H1 (cell line): ENCODE data around the gene FAM9B. TPM values are rescaled to one million over a fixed set of nuclear protein-coding genes. Genes with fewer than 3 reads are reported as not detected.

ENCODE experiments used
- CTCF ChIA-PET: fragments of 300-600 bp; sonication (Branson Sonifier 250); formaldehyde crosslinking; loops from one replicate; lab custom pipeline; 2021; ENCODE audit not compliant: partially characterized antibody; lab: Charles Lee
- POLR2A ChIA-PET: fragments of 300-600 bp; sonication (Branson Sonifier 250); formaldehyde crosslinking; loops from one replicate; lab custom pipeline; 2021; ENCODE audit warnings: inconsistent platforms; ENCODE audit not compliant: partially characterized antibody; lab: Charles Lee
- DNase-seq, 2 experiments: peaks; one replicate each; pipeline versions ENCODE4 v3.0.0 to v3.0.0-alpha.2; 2010 to 2022; ENCODE audit warnings: low spot score in 2 of 2, low read depth in 1 of 2, mixed read lengths in 1 of 2
- FAIRE-seq: peaks from 2 replicates; lab custom pipeline; 2011; peaks lifted over from hg19 to GRCh38; lab: Jason Lieb, UNC
- H2AFZ ChIP-seq: 2 replicates; pipeline ENCODE4 v1.8.1; 2012; ENCODE audit warnings: low read length, inconsistent platforms
- H2AK5ac ChIP-seq: 2 replicates; pipeline ENCODE4 v1.6.1; 2013; ENCODE audit warnings: low read depth, low read length
- H2BK120ac ChIP-seq: replicated peaks from 2 replicates; pipeline ENCODE3; 2013; ENCODE audit warnings: low read depth, low read length, inconsistent platforms
- H2BK12ac ChIP-seq: 2 replicates; pipeline ENCODE4 v1.6.1; 2013; ENCODE audit warnings: low read depth, low read length
- H2BK15ac ChIP-seq: 2 replicates; pipeline ENCODE4 v1.6.1; 2013; ENCODE audit warnings: low read length
- H2BK20ac ChIP-seq: 2 replicates; pipeline ENCODE4 v1.6.1; 2013; ENCODE audit warnings: low read length
- H2BK5ac ChIP-seq: 2 replicates; pipeline ENCODE4 v1.6.1; 2013; ENCODE audit warnings: low read depth, low read length
- H3K14ac ChIP-seq: 2 replicates; pipeline ENCODE4 v1.6.1; 2013; ENCODE audit warnings: inconsistent platforms; ENCODE audit not compliant: insufficient read length
- H3K18ac ChIP-seq: 2 replicates; pipeline ENCODE4 v1.6.1; 2013; ENCODE audit warnings: low read length; ENCODE audit errors: extremely low read depth
- H3K23ac ChIP-seq: 2 replicates; pipeline ENCODE4 v1.6.1; 2013; ENCODE audit warnings: inconsistent platforms; ENCODE audit not compliant: insufficient read length
- H3K23me2 ChIP-seq: 2 replicates; pipeline ENCODE4 v1.6.1; 2013; ENCODE audit warnings: low read depth, low read length
- H3K27ac ChIP-seq: 2 replicates; pipeline ENCODE4 v1.6.1; 2011; ENCODE audit warnings: low read depth, low read length, inconsistent platforms
- H3K27me3 ChIP-seq, 4 experiments: replicated peaks in 1 of 4; 1 replicate in 1 of 4; 2 replicates in 3 of 4; pipeline versions ENCODE4 v1.6.1 to v1.8.1; 2011 to 2013; ENCODE audit warnings: low read length in 3 of 4, mild to moderate bottlenecking in 3 of 4, inconsistent platforms in 2 of 4, mixed read lengths in 2 of 4, moderate library complexity in 1 of 4; ENCODE audit not compliant: control insufficient read depth in 3 of 4, insufficient read depth in 3 of 4; ENCODE audit errors: extremely low read depth in 1 of 4
- H3K36me3 ChIP-seq, 4 experiments: 2 replicates each; pipeline versions ENCODE4 v1.6.1 to v1.8.1; 2011 to 2013; ENCODE audit warnings: mild to moderate bottlenecking in 4 of 4, low read length in 3 of 4, moderate library complexity in 2 of 4, control low read depth in 1 of 4, inconsistent platforms in 1 of 4; ENCODE audit not compliant: insufficient read depth in 4 of 4, control insufficient read depth in 2 of 4
- H3K4ac ChIP-seq: replicated peaks from 2 replicates; pipeline ENCODE3; 2013; ENCODE audit warnings: low read length, low read depth, mixed read lengths, inconsistent platforms; ENCODE audit not compliant: insufficient read length
- H3K4me1 ChIP-seq, 4 experiments: replicated peaks in 1 of 4; 1 replicate in 1 of 4; 2 replicates in 3 of 4; pipeline versions ENCODE4 v1.6.1 to v1.8.1; 2011 to 2013; ENCODE audit warnings: low read length in 3 of 4, inconsistent platforms in 2 of 4, mixed read lengths in 1 of 4; ENCODE audit not compliant: insufficient read depth in 4 of 4, control insufficient read depth in 3 of 4
- H3K4me2 ChIP-seq, 2 experiments: 2 replicates each; pipeline versions ENCODE4 v1.6.1 to v1.8.1; 2011 to 2013; ENCODE audit warnings: low read depth in 2 of 2, low read length in 2 of 2, control low read depth in 1 of 2, inconsistent platforms in 1 of 2, mild to moderate bottlenecking in 1 of 2; ENCODE audit not compliant: insufficient read depth in 1 of 2
- H3K4me3 ChIP-seq, 4 experiments: fragments of 200-600, 300-600 bp in 1 of 4; sonication (generic), shearing (Covaris generic), sonication (Bioruptor Twin) in 1 of 4; 2 replicates each; pipeline versions ENCODE4 v1.5.1 to v1.8.1; 2011 to 2016; ENCODE audit warnings: low read length in 4 of 4, low read depth in 3 of 4, control low read depth in 2 of 4, inconsistent platforms in 2 of 4, mild to moderate bottlenecking in 2 of 4, mixed read lengths in 1 of 4, moderate library complexity in 1 of 4; ENCODE audit not compliant: insufficient read depth in 2 of 4; ENCODE audit errors: extremely low read depth in 1 of 4
- H3K56ac ChIP-seq: replicated peaks from 2 replicates; pipeline ENCODE3; 2013; ENCODE audit warnings: low read depth, mild to moderate bottlenecking, mixed read lengths, low read length, inconsistent platforms; ENCODE audit not compliant: insufficient read length
- H3K79me1 ChIP-seq: 2 replicates; pipeline ENCODE4 v1.6.1; 2013; ENCODE audit warnings: low read depth, low read length, control low read depth
- H3K79me2 ChIP-seq, 2 experiments: 2 replicates each; pipeline versions ENCODE4 v1.6.1 to v1.8.1; 2012 to 2013; ENCODE audit warnings: low read length in 2 of 2, mild to moderate bottlenecking in 2 of 2, inconsistent platforms in 1 of 2; ENCODE audit not compliant: insufficient read depth in 2 of 2, control insufficient read depth in 1 of 2
- H3K9ac ChIP-seq, 4 experiments: replicated peaks in 1 of 4; 1 replicate in 1 of 4; 2 replicates in 3 of 4; pipeline versions ENCODE4 v1.6.1 to v1.8.1; 2011 to 2013; ENCODE audit warnings: low read depth in 3 of 4, low read length in 3 of 4, control low read depth in 2 of 4, mild to moderate bottlenecking in 2 of 4, moderate library complexity in 2 of 4, inconsistent platforms in 1 of 4; ENCODE audit errors: extremely low read depth in 1 of 4
- H3K9me3 ChIP-seq, 2 experiments: 2 replicates each; pipeline versions ENCODE4 v1.6.1 to v1.8.1; 2012 to 2013; ENCODE audit warnings: mild to moderate bottlenecking in 2 of 2, moderate library complexity in 2 of 2, control low read depth in 1 of 2, inconsistent platforms in 1 of 2, low read depth in 1 of 2, low read length in 1 of 2, mixed read lengths in 1 of 2; ENCODE audit not compliant: insufficient read depth in 2 of 2
- H4K20me1 ChIP-seq, 2 experiments: replicated peaks in 1 of 2; 2 replicates each; pipeline versions ENCODE3 to v1.8.1; 2011 to 2013; ENCODE audit warnings: inconsistent platforms in 2 of 2, low read length in 2 of 2, mild to moderate bottlenecking in 1 of 2; ENCODE audit not compliant: insufficient read depth in 2 of 2, control insufficient read depth in 1 of 2
- H4K5ac ChIP-seq: 2 replicates; pipeline ENCODE4 v1.6.1; 2013; ENCODE audit warnings: low read length, low read depth, mixed read lengths, inconsistent platforms; ENCODE audit not compliant: insufficient read length
- H4K8ac ChIP-seq: 2 replicates; pipeline ENCODE4 v1.8.0; 2013; ENCODE audit warnings: mild to moderate bottlenecking, moderate library complexity, low read length, inconsistent platforms; ENCODE audit not compliant: insufficient read depth; ENCODE audit errors: extremely low read depth
- H4K91ac ChIP-seq: replicated peaks from 2 replicates; pipeline ENCODE3; 2013; ENCODE audit warnings: low read length, mixed read lengths, inconsistent platforms; ENCODE audit not compliant: insufficient read length
- EGR1 ChIP-seq: IDR thresholded peaks from 2 replicates; pipeline ENCODE4 v1.6.1; 2011; ENCODE audit warnings: low read depth, low read length, borderline replicate concordance
- KDM4A ChIP-seq: IDR thresholded peaks from one replicate; pipeline ENCODE4 v1.7.1; 2012; ENCODE audit warnings: low read depth, mild to moderate bottlenecking, moderate library complexity, low read length, inconsistent platforms; ENCODE audit not compliant: severe bottlenecking
- SIN3A ChIP-seq, 2 experiments: IDR thresholded peaks in 1 of 2; conservative IDR thresholded peaks in 1 of 2; 2 replicates each; pipeline ENCODE4 v1.6.1; 2011 to 2012; ENCODE audit warnings: low read length in 2 of 2, improper control_type of control experiment in 1 of 2, low read depth in 1 of 2, mild to moderate bottlenecking in 1 of 2
- WGBS, 2 experiments: shearing (Covaris generic) in 1 of 2; methylation state at CpG; one replicate each; pipeline versions ENCODE4 v1.1.6 to v1.1.7; 2013 to 2015; ENCODE audit warnings: low lambda C conversion rate in 2 of 2, mixed read lengths in 2 of 2, inconsistent platforms in 1 of 2, low coverage in 1 of 2, missing lambda C conversion rate in 1 of 2; ENCODE audit not compliant: insufficient replicate concordance in 2 of 2, insufficient coverage in 1 of 2, insufficient read length in 1 of 2; ENCODE audit errors: extremely low coverage in 1 of 2, missing lambda C conversion rate in 1 of 2; 5-methylcytosine and 5-hydroxymethylcytosine counted together
- polyA plus RNA-seq, 7 experiments: library from polyadenylated mRNA; depleted of rRNA in 3 of 7; stranded (reverse) in 5 of 7; unstranded in 2 of 7; fragments of >200 nt in 5 of 7; fragments of 200-250 nt in 2 of 7; gene quantifications; 1 replicate in 5 of 7; 2 replicates in 1 of 7; 4 replicates in 1 of 7; pipeline versions ENCODE4 v1.2.1 to v1.2.3, GENCODE V29; 2011 to 2013; ENCODE audit warnings: missing spikeins in 2 of 7, mixed read lengths in 2 of 7
- total RNA-seq: library from RNA; stranded (reverse); fragmentation: NEBNext Ultra II Directional; extraction: Animal tissue kit (Norgen Biotek cat#: 25700); gene quantifications from 2 replicates; pipeline ENCODE4 v1.2.1, GENCODE V29; 2021

Gene FAM9B
- total and polyA plus RNA-seq, 2 of the 8 experiments (the other 6 are each of a cell fraction or from before 2014, with no cell fraction given) = not detected

DNA sequence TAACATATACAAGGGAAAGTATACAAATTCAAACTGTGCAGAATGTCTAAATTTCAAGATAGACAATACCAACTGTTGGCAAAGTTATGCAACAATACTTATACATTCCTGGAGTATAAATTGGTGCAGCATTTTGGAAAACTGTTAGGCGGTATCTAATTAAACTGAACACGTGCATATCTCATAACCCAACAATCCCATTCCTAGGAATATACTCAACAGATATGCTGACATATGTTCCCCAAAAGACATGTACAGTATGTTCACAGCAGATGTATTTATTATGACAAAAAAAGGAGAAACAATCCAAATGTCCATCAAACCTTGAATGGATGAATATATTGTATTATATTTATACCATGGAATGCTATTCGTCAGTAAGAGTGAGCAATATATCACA, 16.4 kb upstream of the FAM9B start:
- POLR2A ChIA-PET = no interaction called here
- no peak overlapping the region for H3K18ac ChIP-seq
- no peak overlapping the region for H4K91ac ChIP-seq
- no peak overlapping the region for H2BK120ac ChIP-seq
- CTCF ChIA-PET = no interaction called here
- no peak overlapping the region for H2BK20ac ChIP-seq
- no peak for TF ChIP-seq KDM4A
- no peak for TF ChIP-seq EGR1
- TF ChIP-seq SIN3A (conservative IDR thresholded peaks at IDR 0.05 in 1 of 2, IDR thresholded peaks at IDR 0.05 in 1 of 2; ENCODE audit: low read depth in 1 of 2, low read length in 2 of 2) = no peak
- H3K36me3 ChIP-seq = no peaks in the 10 kb centered on the region
- DNase-seq (no peak), FAIRE-seq (no peak)
- no peaks in the 10 kb centered on the region for H3K9me3 ChIP-seq
- H3K4ac ChIP-seq = no peak overlapping the region
- H3K9ac ChIP-seq = no peak overlapping the region
- no peak overlapping the region for H2BK5ac ChIP-seq
- no peak overlapping the region for H2BK12ac ChIP-seq
- H3K23me2 ChIP-seq = no peaks in the 10 kb centered on the region; the same call in 1 of the 2 replicates
- no peak overlapping the region for H3K23ac ChIP-seq
- no peak overlapping the region for H3K4me3 ChIP-seq
- no peak overlapping the region for H4K5ac ChIP-seq
- 87% methylated on average over 3 of the region's 3 CpGs; no CpG with 5 or more reads in 1 of the 2 experiments for WGBS, 2 experiments
- H3K4me2 ChIP-seq = no peak overlapping the region
- H3K27me3 ChIP-seq = no peaks in the 10 kb centered on the region
- H3K14ac ChIP-seq = no peak overlapping the region
- no peak overlapping the region for H4K8ac ChIP-seq
- no peaks in the 10 kb centered on the region for H3K79me2 ChIP-seq
- H2AK5ac ChIP-seq = no peak overlapping the region
- no peaks in the 10 kb centered on the region for H3K79me1 ChIP-seq
- H3K56ac ChIP-seq = no peak overlapping the region
- no peaks in the 10 kb centered on the region for H3K4me1 ChIP-seq
- no peak overlapping the region for H2AFZ ChIP-seq
- H2BK15ac ChIP-seq = no peak overlapping the region
- no peak overlapping the region for H3K27ac ChIP-seq
- H4K20me1 ChIP-seq = no peaks in the 10 kb centered on the region
